ENCODE results near the gene RAB7B.

- TF ChIP-seq CTCF (CRISPR knock-in tag; IDR thresholded peaks at IDR 0.05) (no peak), ZFAT (CRISPR knock-in tag; conservative IDR thresholded peaks at IDR 0.05) (no peak), ZNF317 (CRISPR knock-in tag; IDR thresholded peaks at IDR 0.05) (no peak)
Measured at GRCh38 chr1:205972081-205972480, 31.1 kb downstream of the RAB7B start.
